Loucy (cell line): ENCODE measurements around the gene RET.

ENCODE experiments used
- H2AFZ ChIP-seq: fragments of 200-600 bp; sonication (generic); 2 replicates; pipeline ENCODE4 v1.6.0; 2016; ENCODE audit warnings: antibody characterized with exemption, mild to moderate bottlenecking, low read length, moderate library complexity
- H3F3A ChIP-seq: fragments of 200-600 bp; 2 replicates; pipeline ENCODE4 v1.6.0; 2016; ENCODE audit warnings: antibody characterized with exemption, low read depth, mild to moderate bottlenecking
- H3K27me3 ChIP-seq: fragments of 200-600 bp; sonication (generic); 2 replicates; pipeline ENCODE4 v1.6.1; 2014; ENCODE audit warnings: low read length, mild to moderate bottlenecking; ENCODE audit not compliant: insufficient read depth, poor library complexity, severe bottlenecking
- H3K36me3 ChIP-seq: fragments of 200-600 bp; sonication (generic); 2 replicates; pipeline ENCODE4 v1.6.1; 2016; ENCODE audit warnings: low read length; ENCODE audit not compliant: insufficient read depth
- H3K4me1 ChIP-seq: fragments of 200-600 bp; sonication (generic); 2 replicates; pipeline ENCODE4 v1.5.1; 2014; ENCODE audit warnings: low read length, mild to moderate bottlenecking; ENCODE audit not compliant: insufficient read depth, poor library complexity, severe bottlenecking
- H3K4me2 ChIP-seq: fragments of 200-600 bp; sonication (generic); 2 replicates; pipeline ENCODE4 v1.6.0; 2014; ENCODE audit warnings: antibody characterized with exemption, low read length, low read depth, mild to moderate bottlenecking; ENCODE audit not compliant: poor library complexity, severe bottlenecking
- H3K4me3 ChIP-seq: fragments of 200-600 bp; sonication (generic); 2 replicates; pipeline ENCODE4 v1.5.1; 2014; ENCODE audit warnings: low read length, mild to moderate bottlenecking, mixed read lengths; ENCODE audit not compliant: poor library complexity, severe bottlenecking
- H3K79me2 ChIP-seq: fragments of 200-600 bp; sonication (generic); 2 replicates; pipeline ENCODE4 v1.6.1; 2014; ENCODE audit warnings: low read length; ENCODE audit not compliant: insufficient read depth
- H3K9ac ChIP-seq: fragments of 200-600 bp; sonication (generic); 2 replicates; pipeline ENCODE4 v1.6.0; 2014; ENCODE audit warnings: mild to moderate bottlenecking, low read depth, low read length, moderate library complexity; ENCODE audit not compliant: poor library complexity, severe bottlenecking
- H3K9me2 ChIP-seq: fragments of 200-600 bp; sonication (generic); replicated peaks from 2 replicates; pipeline ENCODE4 v1.6.1; 2016; ENCODE audit warnings: low read depth, low read length, mixed read lengths
- H3K9me3 ChIP-seq: fragments of 200-600 bp; sonication (generic); 2 replicates; pipeline ENCODE4 v1.6.1; 2014; ENCODE audit warnings: mild to moderate bottlenecking, antibody characterized with exemption, low read length, low read depth; ENCODE audit not compliant: insufficient read depth
- H4K20me1 ChIP-seq: fragments of 200-600 bp; sonication (generic); 2 replicates; pipeline ENCODE4 v1.6.0; 2014; ENCODE audit warnings: antibody characterized with exemption, low read length, mild to moderate bottlenecking; ENCODE audit not compliant: insufficient read depth, poor library complexity, severe bottlenecking
- CTCF ChIP-seq: fragments of 200-600 bp; sonication (generic); conservative IDR thresholded peaks from 2 replicates; pipeline ENCODE4 v1.5.1; 2014; ENCODE audit warnings: mild to moderate bottlenecking, antibody characterized with exemption, low read length
- EZH2phosphoT487 ChIP-seq: fragments of 200-600 bp; IDR thresholded peaks from 2 replicates; pipeline ENCODE4 v1.6.1; 2018; ENCODE audit warnings: antibody characterized with exemption, mild to moderate bottlenecking, moderate library complexity, borderline replicate concordance

Gene RET

GRCh38 chr10:43058716-43059335 is 18.0 kb upstream of the RET start:
- H3K9me2 ChIP-seq = no peaks in the 10 kb centered on the region
- H3K4me1 ChIP-seq = no peaks in the 10 kb centered on the region
- no peaks in the 10 kb centered on the region for H3K27me3 ChIP-seq
- H3K36me3 ChIP-seq = no peaks in the 10 kb centered on the region
- no peak overlapping the region for H2AFZ ChIP-seq
- H3K79me2 ChIP-seq = no peaks in the 10 kb centered on the region
- no peaks in the 10 kb centered on the region for H3F3A ChIP-seq
- no peaks in the 10 kb centered on the region; the same call in 1 of the 2 replicates for H3K9me3 ChIP-seq
- TF ChIP-seq CTCF = no peak
- no peak for TF ChIP-seq EZH2phosphoT487
- H4K20me1 ChIP-seq = no peaks in the 10 kb centered on the region
- no peak overlapping the region for H3K4me2 ChIP-seq
- H3K9ac ChIP-seq = no peak overlapping the region
- H3K4me3 ChIP-seq = no peak overlapping the region

GRCh38 chr10:43059336-43059720 is 17.5 kb upstream of the RET start:
- no peaks in the 10 kb centered on the region for H3K36me3 ChIP-seq
- no peaks in the 10 kb centered on the region for H3F3A ChIP-seq
- no peak for TF ChIP-seq CTCF
- TF ChIP-seq EZH2phosphoT487 = no peak
- no peaks in the 10 kb centered on the region for H4K20me1 ChIP-seq
- no peaks in the 10 kb centered on the region for H3K27me3 ChIP-seq
- H3K79me2 ChIP-seq = no peaks in the 10 kb centered on the region
- H3K4me1 ChIP-seq = no peaks in the 10 kb centered on the region
- H3K4me3 ChIP-seq = no peak overlapping the region
- no peak overlapping the region for H3K9ac ChIP-seq
- no peaks in the 10 kb centered on the region; the same call in 1 of the 2 replicates for H3K9me3 ChIP-seq
- no peak overlapping the region for H2AFZ ChIP-seq
- H3K9me2 ChIP-seq = no peaks in the 10 kb centered on the region
- H3K4me2 ChIP-seq = no peak overlapping the region

- H4K20me1 ChIP-seq = no peaks in the 10 kb centered on the region
- no peaks in the 10 kb centered on the region for H3F3A ChIP-seq
- H3K27me3 ChIP-seq = no peaks in the 10 kb centered on the region
- no peaks in the 10 kb centered on the region; the same call in 1 of the 2 replicates for H3K9me3 ChIP-seq
- H3K9me2 ChIP-seq = no peaks in the 10 kb centered on the region
- H3K9ac ChIP-seq = no peak overlapping the region
- H3K36me3 ChIP-seq = no peaks in the 10 kb centered on the region
- H3K4me3 ChIP-seq = no peak overlapping the region
- H3K4me2 ChIP-seq = no peak overlapping the region
- TF ChIP-seq EZH2phosphoT487 (no peak), CTCF (no peak)
- no peaks in the 10 kb centered on the region for H3K79me2 ChIP-seq
- no peaks in the 10 kb centered on the region for H3K4me1 ChIP-seq
- H2AFZ ChIP-seq = no peak overlapping the region
Observed at GRCh38 chr10:43059828-43060227, 17.0 kb upstream of the RET start.
